Activated naive CD4-positive, alpha-beta T cell treated with anti-CD3 and anti-CD28 coated beads, Interleukin-2, amount 50 U/mL, for 24 hours (primary cell): Measurements from ENCODE around the gene EPHB3.

Experiments used
- H3K27ac Mint-ChIP-seq: one replicate; pipeline ENCODE4 v1.8.0; 2021; ENCODE audit warnings: mild to moderate bottlenecking, mixed read lengths
- H3K27me3 Mint-ChIP-seq: one replicate; pipeline ENCODE4 v1.8.0; 2021; ENCODE audit warnings: mixed read lengths
- H3K36me3 Mint-ChIP-seq: one replicate; pipeline ENCODE4 v1.8.0; 2021; ENCODE audit warnings: mixed read lengths
- H3K4me1 Mint-ChIP-seq: one replicate; pipeline ENCODE4 v1.8.0; 2021; ENCODE audit warnings: mixed read lengths
- H3K4me3 Mint-ChIP-seq: one replicate; pipeline ENCODE4 v1.8.0; 2021; ENCODE audit warnings: mild to moderate bottlenecking, mixed read lengths
- H3K9me3 Mint-ChIP-seq: one replicate; pipeline ENCODE4 v1.8.0; 2021; ENCODE audit warnings: mixed read lengths

EPHB3 gene

GRCh38 chr3:184539801-184540435, 21.7 kb upstream of the EPHB3 start:
- H3K27ac Mint-ChIP-seq: no peak overlapping the region
- peaks cover 13% of the 10 kb centered on the region for H3K4me1 Mint-ChIP-seq
- no peaks in the 10 kb centered on the region for H3K36me3 Mint-ChIP-seq
- H3K9me3 Mint-ChIP-seq: no peaks in the 10 kb centered on the region
- peaks cover 2% of the 10 kb centered on the region for H3K27me3 Mint-ChIP-seq
- H3K4me3 Mint-ChIP-seq: no peak overlapping the region

- Mint-ChIP-seq H3K9me3 (no peaks in the 10 kb centered on the region), H3K27ac (no peak overlapping the region), H3K4me3 (no peak overlapping the region), H3K4me1 (peaks cover 17% of the 10 kb centered on the region), H3K36me3 (no peaks in the 10 kb centered on the region), H3K27me3 (peaks cover 2% of the 10 kb centered on the region)
Observed at GRCh38 chr3:184540777-184541681, 20.6 kb upstream of the EPHB3 start.

GRCh38 chr3:184541886-184542562, 19.6 kb upstream of the EPHB3 start:
- Mint-ChIP-seq H3K4me3 (no peak overlapping the region), H3K4me1 (peaks cover 20% of the 10 kb centered on the region), H3K36me3 (no peaks in the 10 kb centered on the region), H3K27ac (no peak overlapping the region), H3K27me3 (peaks cover 3% of the 10 kb centered on the region), H3K9me3 (no peaks in the 10 kb centered on the region)

- peaks cover 20% of the 10 kb centered on the region for H3K4me1 Mint-ChIP-seq
- no peak overlapping the region for H3K4me3 Mint-ChIP-seq
- H3K27ac Mint-ChIP-seq: no peak overlapping the region
- peaks cover 3% of the 10 kb centered on the region for H3K27me3 Mint-ChIP-seq
- no peaks in the 10 kb centered on the region for H3K36me3 Mint-ChIP-seq
- no peaks in the 10 kb centered on the region for H3K9me3 Mint-ChIP-seq
Observed at GRCh38 chr3:184542577-184542976, 19.0 kb upstream of the EPHB3 start.

GRCh38 chr3:184543256-184543655, 18.3 kb upstream of the EPHB3 start:
- H3K27ac Mint-ChIP-seq: no peak overlapping the region
- peaks cover 3% of the 10 kb centered on the region for H3K27me3 Mint-ChIP-seq
- H3K36me3 Mint-ChIP-seq: no peaks in the 10 kb centered on the region
- H3K9me3 Mint-ChIP-seq: no peaks in the 10 kb centered on the region
- H3K4me1 Mint-ChIP-seq: peaks cover 20% of the 10 kb centered on the region
- no peak overlapping the region for H3K4me3 Mint-ChIP-seq

GRCh38 chr3:184543843-184544512, 17.6 kb upstream of the EPHB3 start:
- peaks cover 20% of the 10 kb centered on the region for H3K4me1 Mint-ChIP-seq
- H3K27ac Mint-ChIP-seq: no peak overlapping the region
- no peaks in the 10 kb centered on the region for H3K36me3 Mint-ChIP-seq
- H3K27me3 Mint-ChIP-seq: peaks cover 3% of the 10 kb centered on the region
- no peak overlapping the region for H3K4me3 Mint-ChIP-seq
- no peaks in the 10 kb centered on the region for H3K9me3 Mint-ChIP-seq

- H3K27me3 Mint-ChIP-seq: peaks cover 3% of the 10 kb centered on the region
- no peak overlapping the region for H3K4me3 Mint-ChIP-seq
- peaks cover 20% of the 10 kb centered on the region for H3K4me1 Mint-ChIP-seq
- no peaks in the 10 kb centered on the region for H3K9me3 Mint-ChIP-seq
- H3K27ac Mint-ChIP-seq: no peak overlapping the region
- H3K36me3 Mint-ChIP-seq: no peaks in the 10 kb centered on the region
Observed at GRCh38 chr3:184544513-184544861, 17.1 kb upstream of the EPHB3 start.

GRCh38 chr3:184545769-184546168, 15.8 kb upstream of the EPHB3 start:
- peaks cover 3% of the 10 kb centered on the region for H3K27me3 Mint-ChIP-seq
- H3K9me3 Mint-ChIP-seq: no peaks in the 10 kb centered on the region
- peaks cover 25% of the 10 kb centered on the region for H3K4me1 Mint-ChIP-seq
- no peak overlapping the region for H3K4me3 Mint-ChIP-seq
- H3K36me3 Mint-ChIP-seq: no peaks in the 10 kb centered on the region
- H3K27ac Mint-ChIP-seq: no peak overlapping the region

- Mint-ChIP-seq H3K27me3 (peaks cover 1% of the 10 kb centered on the region), H3K9me3 (no peaks in the 10 kb centered on the region), H3K4me3 (no peak overlapping the region), H3K36me3 (no peaks in the 10 kb centered on the region), H3K4me1 (peaks cover 22% of the 10 kb centered on the region), H3K27ac (no peak overlapping the region)
Observed at GRCh38 chr3:184546252-184546651, 15.3 kb upstream of the EPHB3 start.

GRCh38 chr3:184549796-184550577, 11.6 kb upstream of the EPHB3 start:
- no peak overlapping the region for H3K4me3 Mint-ChIP-seq
- H3K27ac Mint-ChIP-seq: no peak overlapping the region
- no peaks in the 10 kb centered on the region for H3K9me3 Mint-ChIP-seq
- H3K27me3 Mint-ChIP-seq: peaks cover 3% of the 10 kb centered on the region
- H3K4me1 Mint-ChIP-seq: peaks cover 46% of the 10 kb centered on the region
- no peaks in the 10 kb centered on the region for H3K36me3 Mint-ChIP-seq

GRCh38 chr3:184551103-184551502, 10.5 kb upstream of the EPHB3 start:
- peaks cover 3% of the 10 kb centered on the region for H3K27me3 Mint-ChIP-seq
- no peak overlapping the region for H3K27ac Mint-ChIP-seq
- H3K36me3 Mint-ChIP-seq: no peaks in the 10 kb centered on the region
- H3K4me3 Mint-ChIP-seq: no peak overlapping the region
- no peaks in the 10 kb centered on the region for H3K9me3 Mint-ChIP-seq
- H3K4me1 Mint-ChIP-seq: peaks cover 53% of the 10 kb centered on the region

- H3K4me1 Mint-ChIP-seq: peaks cover 56% of the 10 kb centered on the region
- no peak overlapping the region for H3K4me3 Mint-ChIP-seq
- no peaks in the 10 kb centered on the region for H3K9me3 Mint-ChIP-seq
- H3K36me3 Mint-ChIP-seq: no peaks in the 10 kb centered on the region
- H3K27me3 Mint-ChIP-seq: peaks cover 3% of the 10 kb centered on the region
- no peak overlapping the region for H3K27ac Mint-ChIP-seq
Observed at GRCh38 chr3:184551614-184552256, 9.8 kb upstream of the EPHB3 start.

- Mint-ChIP-seq H3K4me3 (no peak overlapping the region), H3K9me3 (no peaks in the 10 kb centered on the region), H3K27ac (no peak overlapping the region), H3K27me3 (peaks cover 3% of the 10 kb centered on the region), H3K4me1 (peaks cover 61% of the 10 kb centered on the region), H3K36me3 (no peaks in the 10 kb centered on the region)
Observed at GRCh38 chr3:184552296-184552695, 9.3 kb upstream of the EPHB3 start.

GRCh38 chr3:184552863-184553262, 8.7 kb upstream of the EPHB3 start:
- H3K4me3 Mint-ChIP-seq: no peak overlapping the region
- H3K27ac Mint-ChIP-seq: peak overlapping the region; percentile 8
- peaks cover 67% of the 10 kb centered on the region for H3K4me1 Mint-ChIP-seq
- no peaks in the 10 kb centered on the region for H3K36me3 Mint-ChIP-seq
- H3K27me3 Mint-ChIP-seq: peaks cover 5% of the 10 kb centered on the region
- H3K9me3 Mint-ChIP-seq: no peaks in the 10 kb centered on the region
